Mesendoderm (in vitro differentiated cells): ENCODE measurements around the gene GBX1.

ENCODE experiments used
- DNase-seq: peaks from one replicate; pipeline ENCODE4 v3.0.0; 2013
- H2AK5ac ChIP-seq: 2 replicates; pipeline ENCODE4 v1.6.1; 2013; ENCODE audit warnings: low read length, inconsistent platforms
- H2BK120ac ChIP-seq: 2 replicates; pipeline ENCODE4 v1.6.1; 2013; ENCODE audit warnings: low read depth, mild to moderate bottlenecking, low read length, moderate library complexity, mixed read lengths
- H2BK15ac ChIP-seq: replicated peaks from 2 replicates; pipeline ENCODE4 v1.6.1; 2013; ENCODE audit warnings: low read depth, mild to moderate bottlenecking, moderate library complexity
- H2BK5ac ChIP-seq: 2 replicates; pipeline ENCODE4 v1.6.1; 2013; ENCODE audit warnings: low read length, inconsistent platforms
- H3K18ac ChIP-seq: 2 replicates; pipeline ENCODE4 v1.6.1; 2013; ENCODE audit warnings: mild to moderate bottlenecking, low read length, mixed read lengths
- H3K23ac ChIP-seq: one replicate; pipeline ENCODE4 v1.6.1; 2013; ENCODE audit warnings: low read length
- H3K27ac ChIP-seq: 2 replicates; pipeline ENCODE4 v1.5.1; 2013; ENCODE audit warnings: low read depth, mild to moderate bottlenecking, inconsistent platforms, low read length, moderate library complexity
- H3K27me3 ChIP-seq: 2 replicates; pipeline ENCODE4 v1.6.1; 2013; ENCODE audit warnings: low read length, control low read depth, mild to moderate bottlenecking, inconsistent platforms; ENCODE audit not compliant: insufficient read depth, poor library complexity
- H3K36me3 ChIP-seq: 2 replicates; pipeline ENCODE4 v1.6.1; 2013; ENCODE audit warnings: low read length, inconsistent platforms; ENCODE audit not compliant: control insufficient read depth, insufficient read depth
- H3K4ac ChIP-seq: one replicate; pipeline ENCODE4 v1.6.1; 2013; ENCODE audit warnings: low read depth, mild to moderate bottlenecking, low read length, moderate library complexity
- H3K4me1 ChIP-seq: 2 replicates; pipeline ENCODE4 v1.6.1; 2013; ENCODE audit warnings: low read depth, low read length, inconsistent platforms; ENCODE audit not compliant: control insufficient read depth
- H3K4me2 ChIP-seq: 2 replicates; pipeline ENCODE4 v1.6.1; 2013; ENCODE audit warnings: low read length
- H3K4me3 ChIP-seq: 2 replicates; pipeline ENCODE4 v1.5.1; 2013; ENCODE audit warnings: mild to moderate bottlenecking, low read length
- H3K56ac ChIP-seq: one replicate; pipeline ENCODE4 v1.6.1; 2013; ENCODE audit warnings: low read length
- H3K79me1 ChIP-seq: 2 replicates; pipeline ENCODE4 v1.6.1; 2013; ENCODE audit warnings: low read length, inconsistent platforms
- H3K79me2 ChIP-seq: 2 replicates; pipeline ENCODE4 v1.6.1; 2013; ENCODE audit warnings: mild to moderate bottlenecking, low read length; ENCODE audit not compliant: control insufficient read depth, insufficient read depth
- H3K9ac ChIP-seq: 2 replicates; pipeline ENCODE4 v1.6.1; 2013; ENCODE audit warnings: low read length, inconsistent platforms
- H4K5ac ChIP-seq: one replicate; pipeline ENCODE4 v1.6.1; 2013; ENCODE audit warnings: low read length
- H4K8ac ChIP-seq: one replicate; pipeline ENCODE4 v1.6.1; 2013; ENCODE audit warnings: low read depth, mild to moderate bottlenecking, control low read depth, low read length, moderate library complexity
- WGBS: extraction: QIAGEN DNeasy Blood & Tissue Kit; methylation state at CpG from one replicate; pipeline ENCODE4 v1.1.7; 2013; ENCODE audit warnings: low lambda C conversion rate, missing lambda C conversion rate; ENCODE audit not compliant: insufficient coverage; ENCODE audit errors: extremely low coverage; 5-methylcytosine and 5-hydroxymethylcytosine counted together

Gene GBX1

GRCh38 chr7:151099486-151100211, 67.8 kb downstream of the GBX1 start:
- H3K9ac ChIP-seq = no peak overlapping the region
- H2AK5ac ChIP-seq = no peak overlapping the region
- H3K79me1 ChIP-seq = peaks cover 17% of the 10 kb centered on the region
- peaks cover 6% of the 10 kb centered on the region for H3K79me2 ChIP-seq
- no peak overlapping the region for H2BK15ac ChIP-seq
- no peak overlapping the region for H3K4me2 ChIP-seq
- no peak overlapping the region for H2BK120ac ChIP-seq
- H2BK5ac ChIP-seq = no peak overlapping the region
- H3K23ac ChIP-seq = no peak overlapping the region
- peaks cover 3% of the 10 kb centered on the region for H3K4me1 ChIP-seq
- no peak overlapping the region for H3K18ac ChIP-seq
- no peak overlapping the region for H4K8ac ChIP-seq
- DNase-seq = no peak
- H3K4ac ChIP-seq = no peak overlapping the region
- H4K5ac ChIP-seq = no peak overlapping the region
- H3K36me3 ChIP-seq = no peaks in the 10 kb centered on the region
- H3K56ac ChIP-seq = no peak overlapping the region
- no peaks in the 10 kb centered on the region for H3K27me3 ChIP-seq
- no CpG with 5 or more reads among the region's 20 CpGs for WGBS
- H3K4me3 ChIP-seq = no peak overlapping the region
- H3K27ac ChIP-seq = no peak overlapping the region
